SW 1271 (cell line): Measurements from ENCODE around the gene ADGRL3.
A peak's percentile ranks its signal among the peaks of the same experiment; 100 is the strongest.
"Not testable (repeated sequence)": the region's sequence is repeated elsewhere in the genome, so short reads cannot be mapped to it uniquely, and the experiment has no call there.

ENCODE experiments used
- DNase-seq, 2 experiments: peaks; one replicate each; lab custom pipeline; 2025; lab: John Stamatoyannopoulos, UW

ADGRL3 gene

DNA sequence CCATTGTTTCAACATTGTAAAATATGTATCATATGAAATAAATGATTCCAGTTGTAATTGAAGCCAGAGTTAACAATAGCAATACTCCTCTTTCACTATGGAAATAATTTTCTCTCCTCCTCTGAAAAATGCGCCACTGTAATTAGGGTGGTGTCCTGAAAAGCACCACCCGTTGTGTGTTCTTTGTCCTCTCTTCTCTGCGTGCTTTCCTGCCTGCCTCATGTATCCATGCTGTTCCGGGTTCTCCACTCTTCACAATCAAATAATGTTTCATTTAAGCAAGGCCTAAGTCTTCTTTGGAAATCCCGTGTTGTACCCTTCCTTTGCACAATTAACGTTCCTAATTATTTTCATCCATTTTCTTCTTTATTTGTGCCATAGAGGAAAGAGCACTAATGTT is 293.3 kb downstream of the ADGRL3 start:
- DNase-seq, result no peak

DNA sequence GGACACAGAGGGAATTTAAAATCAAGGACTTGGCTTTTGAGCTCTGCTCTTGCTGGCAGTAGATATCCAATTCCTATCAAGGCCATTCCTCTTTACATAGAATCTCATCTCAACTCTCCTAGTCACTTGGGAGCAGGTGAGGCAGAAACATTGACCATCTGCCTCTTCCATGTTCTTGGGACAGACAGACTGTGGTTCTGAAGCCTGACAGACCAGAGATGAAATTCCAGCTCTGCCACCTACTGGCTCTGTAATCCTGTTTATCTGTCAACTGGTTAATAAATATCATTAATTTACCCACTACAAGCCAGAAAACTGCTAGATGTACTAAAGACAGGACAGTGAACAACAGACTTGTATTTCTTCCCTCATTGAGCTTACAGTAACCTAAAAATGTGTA is 300.8 kb downstream of the ADGRL3 start:
- peak in 1 of 2 experiments; percentile 0 for DNase-seq

DNA sequence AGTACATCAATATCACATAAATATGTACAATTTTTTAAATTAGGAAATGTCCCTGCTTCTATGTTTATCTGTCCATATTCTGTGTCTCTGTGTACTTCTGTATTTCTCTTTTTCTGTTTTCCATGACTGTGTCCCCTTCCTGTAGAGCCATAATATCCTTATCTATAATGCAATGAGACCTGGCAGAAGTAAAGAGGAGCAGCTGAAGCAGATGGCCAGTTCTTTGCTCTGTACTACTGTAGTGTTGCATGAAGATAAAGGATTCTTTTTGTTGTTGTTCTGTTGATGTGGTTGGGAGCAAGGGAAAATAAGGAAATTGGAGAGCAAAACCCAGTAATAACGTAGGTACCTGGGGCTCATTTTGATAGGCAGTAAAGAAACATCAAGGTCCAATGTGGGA is 301.7 kb downstream of the ADGRL3 start:
- DNase-seq, result no peak

DNA sequence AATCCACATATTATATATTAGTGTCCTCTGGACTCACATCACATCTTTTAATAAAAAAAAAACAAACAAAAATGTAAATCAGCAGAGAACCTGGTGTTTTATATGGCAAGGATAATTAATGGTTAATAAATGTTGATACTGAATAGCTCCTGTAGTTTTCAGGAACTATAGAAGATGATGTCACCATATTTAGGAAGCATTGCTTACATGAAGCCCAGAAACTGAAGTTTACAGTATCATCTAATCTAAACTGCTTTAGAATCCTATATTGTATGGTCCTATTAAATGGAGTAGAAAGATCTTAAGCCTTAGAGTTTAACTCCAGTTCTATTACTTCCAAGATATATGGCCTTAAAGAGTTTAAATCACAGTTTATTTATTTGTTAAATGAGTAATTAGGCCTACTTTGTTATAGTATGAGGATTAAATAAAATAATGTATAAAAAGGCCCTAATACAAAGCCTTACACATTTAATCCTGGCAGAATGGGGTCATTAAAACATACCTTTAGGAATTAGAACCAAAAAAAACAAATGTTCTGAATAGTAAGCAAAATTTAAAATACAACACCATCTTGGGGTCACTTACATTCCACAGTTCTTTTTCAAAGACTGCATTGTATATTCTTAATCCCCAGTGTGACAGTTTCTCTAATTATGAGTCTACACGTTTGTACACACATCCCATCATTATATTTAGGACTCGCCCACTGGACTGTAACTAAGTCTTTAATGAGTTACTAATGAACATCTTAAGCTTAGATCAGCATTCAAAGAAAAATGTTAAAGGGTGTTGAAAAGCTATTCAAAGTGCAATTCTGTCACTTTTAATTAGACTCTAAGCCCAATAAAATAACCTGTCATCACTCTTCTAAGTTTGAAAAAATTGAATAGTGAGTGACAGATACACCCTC is 305.9 kb downstream of the ADGRL3 start:
- DNase-seq, result no peak

DNA sequence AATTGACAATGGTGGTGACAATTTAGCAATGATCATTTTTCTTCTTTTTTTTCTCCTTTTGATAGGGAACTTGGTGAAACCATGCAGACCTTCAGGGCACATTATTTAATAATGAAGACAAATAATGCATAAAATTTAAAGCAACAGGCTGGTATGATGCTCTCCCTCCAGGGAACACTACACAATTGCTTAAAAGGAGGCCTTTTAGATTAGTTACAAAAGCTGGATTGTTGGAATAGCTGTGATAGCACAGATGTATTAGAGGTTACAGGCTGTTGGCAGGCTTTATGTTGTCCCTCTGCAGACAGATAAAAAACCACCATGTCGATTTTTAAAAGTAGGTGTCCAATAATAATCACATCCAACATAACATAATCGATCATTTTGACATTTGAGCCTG is 307.0 kb downstream of the ADGRL3 start:
- no peak for DNase-seq

DNA sequence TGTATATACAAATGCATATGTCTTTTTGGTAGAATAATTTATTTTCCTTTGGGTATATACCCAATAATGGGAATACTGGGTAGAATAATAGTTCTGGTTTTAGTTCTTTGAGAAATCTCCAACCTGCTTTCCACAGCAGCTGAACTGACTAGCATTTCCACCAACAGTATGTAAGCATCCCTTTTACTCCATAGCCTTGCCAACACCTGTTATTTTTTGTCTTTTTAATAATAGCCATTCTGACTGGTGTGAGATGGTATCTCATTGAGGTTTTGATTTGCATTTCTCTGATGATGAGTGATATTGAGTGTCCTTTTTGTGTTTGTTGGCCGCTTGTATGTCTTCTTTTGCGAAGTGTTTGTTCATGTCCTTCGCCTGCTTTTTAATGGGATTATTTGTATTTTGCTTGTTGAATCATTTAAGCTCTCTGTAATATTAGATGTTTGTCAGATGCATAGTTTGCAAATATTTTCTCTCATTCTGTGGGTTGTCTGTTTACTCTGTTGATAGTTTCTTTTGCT is 309.7 kb downstream of the ADGRL3 start:
- not testable (repeated sequence) for DNase-seq

DNA sequence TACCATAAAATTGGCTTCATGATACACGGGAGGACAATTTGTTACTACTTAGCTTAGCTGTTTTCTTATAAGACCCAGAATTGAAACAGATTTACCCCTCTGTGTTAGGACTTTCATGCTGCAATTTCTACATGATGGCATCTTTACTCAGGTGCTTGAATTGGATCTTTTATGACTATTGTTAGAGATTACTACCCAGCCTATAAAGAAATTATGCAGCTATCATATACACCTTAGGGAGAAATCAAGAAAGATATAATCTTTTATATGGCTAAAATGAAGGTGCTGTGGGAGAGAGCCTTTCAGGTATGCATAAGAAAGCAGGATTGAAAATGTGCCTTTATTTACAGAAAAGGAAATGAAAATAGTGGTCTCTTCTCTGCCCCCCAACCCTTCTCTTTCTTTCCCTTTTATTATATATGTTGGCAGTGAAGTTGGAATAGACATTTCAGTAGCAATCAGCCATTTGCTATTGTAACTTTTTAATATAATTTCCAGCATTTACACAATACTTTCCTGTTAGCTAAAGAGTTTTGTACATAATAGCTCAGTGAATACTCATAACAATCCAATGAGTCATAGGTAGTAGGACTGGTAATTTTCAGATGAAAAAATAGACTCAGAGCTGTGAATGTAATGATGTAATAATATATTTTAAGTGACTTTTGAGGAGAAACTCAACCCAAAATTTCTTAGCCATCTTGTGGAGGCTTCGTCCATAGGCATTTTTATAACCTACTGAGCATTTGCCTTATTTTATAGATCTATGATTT is 311.8 kb downstream of the ADGRL3 start:
- peak in 1 of 2 experiments; percentile 15 for DNase-seq

DNA sequence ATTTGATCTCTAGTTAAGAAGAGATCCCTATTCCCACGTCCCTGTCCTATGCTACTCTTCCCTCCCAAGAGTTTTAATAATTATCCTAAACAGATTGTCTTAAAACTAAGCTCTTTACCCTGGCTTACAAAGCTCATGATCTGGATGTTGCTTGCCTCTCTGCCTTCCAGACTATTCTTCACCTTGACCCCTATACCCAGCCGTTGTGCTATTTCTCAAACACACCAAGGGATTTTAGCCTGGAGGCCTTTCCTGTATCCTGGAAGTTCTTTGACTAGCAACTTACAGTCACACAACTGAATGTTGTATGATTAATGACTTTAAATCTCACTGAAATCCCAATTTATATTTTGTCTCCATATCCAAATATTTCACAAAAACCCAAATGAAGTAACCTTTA is 314.9 kb downstream of the ADGRL3 start:
- DNase-seq, result no peak

DNA sequence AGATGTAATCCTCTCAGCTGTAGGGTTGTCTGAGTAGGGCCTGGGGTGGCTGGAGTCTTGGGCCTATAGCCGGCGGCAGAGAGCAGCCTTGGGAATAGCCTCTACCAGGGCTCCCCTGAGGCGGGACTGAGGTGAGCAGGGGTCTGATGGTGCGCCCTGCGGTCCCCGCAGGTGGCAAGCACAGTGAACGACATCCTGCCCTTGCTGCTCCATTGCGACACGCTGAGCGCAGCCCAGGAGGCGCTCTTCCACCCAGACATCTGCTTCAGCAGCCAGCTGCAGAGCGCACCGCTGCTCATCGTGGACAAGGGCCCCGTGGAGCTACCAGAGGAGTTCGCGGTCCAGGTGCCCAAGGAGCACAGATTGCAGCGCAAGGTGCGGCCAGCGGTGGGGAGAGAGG is 317.0 kb downstream of the ADGRL3 start:
- no peak for DNase-seq

DNA sequence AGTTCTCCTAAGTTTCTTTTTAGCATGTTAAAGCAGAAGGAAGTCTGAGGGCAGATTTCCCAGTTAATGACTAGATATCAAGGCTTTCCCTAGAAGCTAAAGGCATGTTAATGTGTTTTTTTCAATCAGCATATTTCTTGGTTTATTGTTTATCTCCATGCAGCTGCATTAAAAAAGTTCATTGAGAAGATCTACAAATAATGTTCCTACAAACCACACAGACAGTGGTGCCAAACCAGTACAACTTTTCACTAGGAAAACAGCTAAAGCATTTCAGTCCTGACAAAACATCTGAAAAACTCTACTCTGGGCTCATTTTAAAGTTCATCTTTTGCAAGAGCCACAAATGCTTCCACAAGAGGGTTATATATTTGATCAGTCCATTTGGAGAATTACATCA is 320.0 kb downstream of the ADGRL3 start:
- no peak for DNase-seq

DNA sequence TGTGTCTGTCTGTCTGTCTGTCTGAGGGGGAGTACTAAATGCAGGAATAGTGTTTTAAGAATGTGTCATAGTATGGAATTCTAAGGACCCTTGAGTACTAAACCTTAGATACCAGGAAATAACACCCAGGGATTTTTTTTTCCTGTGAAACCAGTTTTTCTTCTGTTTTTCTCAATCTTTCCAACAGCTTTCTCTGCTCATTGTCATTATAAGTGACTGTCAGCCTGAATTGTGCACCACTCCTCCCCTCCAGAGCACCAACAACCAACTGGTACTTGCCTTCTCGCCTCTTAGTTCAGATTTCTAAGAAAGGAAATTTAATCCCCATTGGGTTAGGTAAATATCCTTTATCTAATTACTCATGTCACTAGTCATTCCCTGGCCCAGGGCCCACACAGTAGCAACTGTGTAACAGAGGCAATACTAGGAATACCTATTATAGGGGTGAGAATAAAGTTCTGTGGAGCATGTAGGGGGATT is 320.6 kb downstream of the ADGRL3 start:
- DNase-seq, result no peak

DNA sequence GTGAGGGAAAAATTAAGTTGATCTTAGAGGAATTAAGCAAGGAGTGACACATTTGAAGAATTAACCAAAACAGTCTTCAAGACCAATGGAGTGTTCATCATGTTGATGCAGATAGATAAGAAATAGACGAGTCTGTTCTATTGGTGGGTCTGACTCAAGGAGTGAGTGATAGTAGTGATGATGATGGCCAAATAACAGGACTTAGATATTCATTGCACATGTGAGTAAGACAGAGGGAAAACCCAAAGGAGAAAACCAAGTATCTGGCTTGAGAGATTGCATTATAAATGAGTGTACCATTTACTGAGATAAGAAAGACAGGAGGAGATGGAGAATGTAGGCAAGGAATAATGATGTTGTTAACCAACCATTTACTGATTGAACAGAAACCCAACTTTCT is 321.3 kb downstream of the ADGRL3 start:
- DNase-seq, result no peak

DNA sequence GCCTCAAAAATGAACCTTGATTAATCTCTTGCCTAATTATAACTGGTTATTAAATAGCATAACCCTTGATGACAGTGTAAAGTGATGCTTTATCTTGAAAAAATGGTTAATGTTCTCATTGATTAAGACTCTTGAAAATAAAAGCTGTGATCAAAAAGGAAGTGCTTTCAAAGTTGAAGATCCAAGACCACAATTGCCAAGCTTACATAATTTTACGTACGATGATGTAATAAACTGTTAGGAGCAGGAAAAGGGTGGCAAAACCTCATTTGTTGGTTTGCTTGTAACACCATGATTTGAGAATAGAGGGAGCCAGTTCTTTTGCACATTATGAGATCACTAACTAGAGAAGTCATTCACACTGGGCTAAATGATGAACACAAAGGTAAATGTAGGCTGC is 322.2 kb downstream of the ADGRL3 start:
- no peak for DNase-seq

DNA sequence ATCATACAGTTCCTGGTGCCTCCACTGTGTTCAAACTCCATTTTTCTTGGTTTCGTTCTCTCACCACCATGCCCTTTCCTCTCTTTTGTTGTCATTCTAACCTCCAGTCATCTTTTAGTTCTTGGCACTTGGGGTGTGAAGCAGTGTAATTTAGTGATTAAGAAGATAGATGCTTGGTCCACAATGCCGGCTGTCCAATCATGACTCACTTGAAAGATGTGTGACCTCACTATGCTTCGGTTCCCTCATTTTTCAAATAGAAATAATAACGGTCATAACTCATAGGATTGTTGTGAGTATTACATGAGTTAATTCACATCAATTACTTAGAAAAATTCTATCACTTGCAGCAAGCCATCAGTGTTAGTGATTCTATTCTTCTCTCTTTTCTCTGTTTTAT is 327.8 kb downstream of the ADGRL3 start:
- DNase-seq, result no peak

DNA sequence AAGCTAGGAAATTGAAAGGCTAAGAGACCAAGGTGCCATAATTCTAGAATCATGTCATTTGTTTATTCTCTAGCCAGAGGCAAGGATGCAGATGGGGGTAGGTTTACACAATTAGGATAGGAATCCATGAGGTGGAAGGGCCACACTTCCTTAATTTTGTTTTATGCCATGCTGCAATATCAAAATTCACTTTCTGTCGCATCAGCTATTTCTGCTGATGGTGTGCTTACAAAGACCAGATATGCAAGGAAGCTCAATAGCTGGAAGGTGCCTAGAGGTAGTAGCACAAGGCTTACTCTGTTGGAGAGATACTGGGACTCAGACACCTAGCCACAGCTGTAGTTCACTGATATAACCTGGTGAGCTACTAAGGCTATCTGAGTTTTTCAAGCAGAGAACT is 328.5 kb downstream of the ADGRL3 start:
- no peak for DNase-seq

DNA sequence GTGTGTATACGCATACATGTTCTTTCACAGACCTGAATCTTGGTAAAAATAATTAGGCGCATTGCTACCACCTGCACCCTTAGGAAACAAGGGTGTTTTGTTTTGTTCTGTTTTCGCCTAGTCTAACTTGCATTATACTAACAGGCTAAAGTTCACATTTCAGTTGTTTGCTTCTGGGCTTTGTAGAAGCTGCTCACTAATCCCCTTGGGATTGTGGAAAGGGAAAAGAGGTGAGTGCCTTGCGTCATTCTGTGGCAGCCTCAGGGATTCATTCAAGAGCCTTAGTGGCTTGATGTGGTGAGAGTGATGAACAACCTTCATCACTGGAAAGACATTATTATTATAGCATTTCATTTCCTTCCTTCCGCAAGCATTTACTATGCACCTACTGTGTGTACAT is 331.1 kb downstream of the ADGRL3 start:
- no peak for DNase-seq

DNA sequence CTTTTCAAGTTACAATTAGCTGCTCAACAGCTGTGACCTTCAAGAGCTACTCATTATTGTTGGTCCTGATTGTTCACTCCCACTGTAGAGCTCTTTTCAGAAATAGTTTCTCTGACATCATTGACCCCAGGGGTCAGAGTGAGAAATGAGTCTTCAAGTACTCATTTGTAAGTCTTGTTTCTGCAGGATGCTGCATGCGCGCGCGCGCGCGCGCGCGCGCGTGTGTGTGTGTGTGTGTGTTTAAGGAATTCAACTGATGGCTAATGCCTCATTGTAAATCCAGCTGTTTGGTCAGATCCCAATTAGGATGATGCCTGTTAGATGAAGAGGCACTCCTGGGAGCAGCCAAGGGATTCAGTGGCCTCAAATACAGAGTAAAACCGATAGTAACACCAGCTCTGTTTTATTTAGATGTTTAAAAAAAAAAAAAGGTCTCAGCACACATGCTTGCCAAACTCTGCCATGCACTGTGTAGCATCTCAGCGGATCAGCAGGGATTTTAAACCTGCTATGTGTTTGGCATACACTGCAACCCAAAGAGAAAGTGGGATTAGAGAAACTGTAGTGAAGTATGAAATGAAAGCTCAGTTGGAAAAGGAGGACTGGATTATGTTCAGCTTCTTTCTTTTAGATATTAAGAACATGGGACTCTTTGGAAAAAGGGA is 332.3 kb downstream of the ADGRL3 start:
- no peak for DNase-seq

DNA sequence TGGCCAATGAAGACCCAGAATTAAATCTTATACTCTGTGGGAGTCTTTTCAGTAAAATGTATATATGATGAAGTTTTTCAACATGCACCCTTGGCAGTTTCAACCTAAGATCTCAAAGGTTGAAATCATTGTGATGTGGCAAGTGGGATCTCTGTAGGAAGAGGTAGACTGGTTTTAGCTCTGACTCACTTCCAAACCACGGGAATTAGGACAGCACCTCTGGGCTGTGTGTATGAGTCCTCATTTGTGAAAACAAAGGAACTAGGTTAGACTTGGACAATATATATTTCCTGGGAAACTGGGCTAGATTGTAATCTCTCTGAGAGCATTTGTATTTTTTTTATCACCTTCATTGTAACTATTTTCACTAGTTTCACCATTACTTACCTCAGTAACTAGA is 333.0 kb downstream of the ADGRL3 start:
- no peak for DNase-seq

DNA sequence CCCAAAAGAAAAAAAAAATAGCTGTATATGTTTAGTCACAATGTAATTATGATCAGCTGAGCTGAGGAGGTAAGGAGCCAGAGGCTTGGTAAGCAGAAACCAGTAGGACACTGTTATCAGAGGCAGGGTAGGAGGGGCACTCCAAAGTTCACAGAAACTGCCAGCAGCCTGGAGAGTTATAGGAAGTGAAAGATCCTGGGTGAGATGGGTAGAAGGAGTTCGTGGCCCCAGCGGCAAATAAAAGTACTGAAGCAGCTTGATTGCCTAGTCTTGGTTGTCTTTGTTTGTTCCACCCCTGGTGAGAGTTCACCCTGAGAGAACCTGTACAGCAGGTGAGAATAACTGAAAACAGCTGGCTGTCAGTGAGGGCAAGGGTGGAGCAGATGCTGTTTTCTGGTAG is 340.8 kb downstream of the ADGRL3 start:
- no peak for DNase-seq

DNA sequence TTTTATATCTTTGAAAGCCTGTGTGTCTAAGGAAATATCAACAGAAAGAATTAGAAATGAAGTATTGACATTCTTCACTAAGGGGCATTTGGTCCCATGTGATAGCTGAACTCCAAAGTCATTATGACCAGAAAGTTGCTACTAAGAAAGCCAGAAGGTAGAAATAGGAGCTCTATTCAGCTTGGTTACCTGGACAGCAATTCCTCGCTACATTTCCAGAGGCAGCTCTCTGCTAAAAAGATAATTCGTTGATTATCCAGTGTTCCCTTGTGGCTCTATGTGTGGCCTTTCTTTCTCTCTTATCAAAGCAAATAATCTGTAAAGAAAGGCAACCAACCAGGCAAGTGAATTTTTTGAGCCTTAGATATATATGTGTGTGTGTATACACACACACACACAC is 341.3 kb downstream of the ADGRL3 start:
- no peak for DNase-seq

DNA sequence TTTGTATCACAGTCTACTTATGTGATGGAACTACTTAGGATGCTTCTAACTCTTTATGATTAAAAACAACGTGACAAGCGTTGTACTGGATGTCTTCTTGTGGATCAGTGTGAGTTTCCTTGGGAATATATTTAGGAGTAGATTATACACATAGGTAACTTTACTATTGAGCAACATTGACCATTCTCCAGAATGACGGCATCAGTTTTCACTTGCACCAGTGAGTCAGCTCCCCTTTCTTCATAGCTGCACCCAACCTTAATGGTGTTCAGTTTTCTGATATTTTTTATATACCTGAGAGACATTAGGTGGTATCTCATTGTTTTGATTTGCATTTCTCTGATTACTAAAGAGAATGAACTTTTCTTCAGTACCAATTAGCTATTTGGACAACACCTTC is 343.9 kb downstream of the ADGRL3 start:
- DNase-seq, result no peak

DNA sequence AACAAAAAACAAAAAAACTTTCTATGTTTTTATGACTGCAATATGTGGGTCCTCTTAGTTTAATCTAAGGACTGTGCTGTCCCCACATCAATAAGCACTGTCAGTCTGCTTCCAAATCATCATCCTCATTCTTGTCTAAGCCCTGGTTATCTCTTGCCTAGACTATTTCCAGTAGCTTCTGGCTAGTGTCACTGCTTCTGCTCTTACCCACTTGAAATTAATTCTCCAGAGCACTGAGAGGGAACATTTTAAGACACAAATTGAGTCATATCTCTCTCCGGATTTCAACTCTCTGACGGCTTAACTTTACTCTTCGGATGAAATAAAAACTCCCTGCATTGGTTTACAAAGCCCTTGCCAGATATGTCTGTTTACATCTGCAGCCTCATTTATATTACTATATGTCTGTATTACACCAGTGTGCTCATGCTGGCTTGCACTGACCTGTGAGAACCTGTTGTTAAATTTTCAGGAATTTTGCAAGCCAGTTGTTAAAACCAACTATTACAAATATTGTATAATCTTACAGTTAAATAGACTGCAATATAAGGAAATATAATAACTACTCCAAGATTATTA is 345.9 kb downstream of the ADGRL3 start:
- no peak for DNase-seq
